ENCODE results near the gene SEMA5B. TPM values are rescaled to one million over a fixed set of nuclear protein-coding genes. Genes with fewer than 3 reads are reported as not detected.

The SEMA5B gene
- total and polyA plus RNA-seq, 2 donors (not counting 1 experiment from before 2014, with no cell fraction given) = not detected

DNA sequence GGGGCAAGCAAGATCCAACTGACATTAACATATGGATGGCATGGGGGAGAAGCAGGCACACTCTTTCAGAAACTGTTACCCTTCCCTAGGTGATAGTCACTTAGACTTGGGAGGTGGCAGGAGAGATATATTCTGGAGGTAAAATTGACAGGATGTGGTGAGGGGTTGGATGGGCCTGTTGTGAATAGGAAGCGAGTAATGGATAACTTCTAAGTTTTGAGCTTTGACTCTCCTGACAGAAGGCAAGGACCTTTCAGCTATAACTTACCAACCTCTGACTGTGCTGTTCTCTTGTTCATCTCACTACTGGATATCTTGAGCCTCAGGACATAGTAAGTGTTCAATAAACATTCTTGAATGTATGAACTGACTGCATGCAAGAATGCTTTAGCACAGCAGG is 37.4 kb upstream of the SEMA5B start:
- Histone ChIP-seq H3K4me2 (replicated peaks; ENCODE audit: low read depth, low read length, poor library complexity, severe bottlenecking) (no peak overlapping the region), H2AFZ (ENCODE audit: insufficient read depth, low read depth, low read length, poor library complexity, severe bottlenecking) (no peak overlapping the region), H3K4me1 (ENCODE audit: control insufficient read depth in 2 of 2, insufficient read depth in 2 of 2, low read length in 2 of 2) (peaks cover 9 to 10% of the 10 kb centered on the region in 2 donors), H4K20me1 (ENCODE audit: control insufficient read depth, insufficient read depth, low read length, poor library complexity, severe bottlenecking) (no peaks in the 10 kb centered on the region), H3K4me3 (ENCODE audit: control extremely low read depth in 1 of 5, extremely low read depth in 1 of 5, insufficient read depth in 1 of 5, low read depth in 2 of 5, low read length in 4 of 5) (no peak overlapping the region), H3K79me2 (ENCODE audit: control insufficient read depth, insufficient read depth, low read length) (peaks cover 18% of the 10 kb centered on the region), H3K9ac (ENCODE audit: low read length) (no peak overlapping the region), H3K27me3 (replicated peaks in 1 of 4; ENCODE audit: control extremely low read depth in 1 of 4, control insufficient read depth in 3 of 4, insufficient read depth in 4 of 4, low read length in 3 of 4) (no peaks in the 10 kb centered on the region), H3K9me3 (ENCODE audit: control extremely low read depth in 1 of 3, control insufficient read depth in 2 of 3, insufficient read depth in 1 of 3, low read length in 2 of 3) (no peaks in the 10 kb centered on the region), H3K27ac (ENCODE audit: low read length in 2 of 2) (no peak overlapping the region), H3K36me3 (replicated peaks in 1 of 2; ENCODE audit: control extremely low read depth in 1 of 2, control insufficient read depth in 1 of 2, extremely low read depth in 1 of 2, insufficient read depth in 2 of 2, low read length in 1 of 2) (no peaks in the 10 kb centered on the region)
- Mint-ChIP-seq H3K27me3 (no peaks in the 10 kb centered on the region), H3K4me1 (peaks cover 13% of the 10 kb centered on the region), H3K9me3 (ENCODE audit: insufficient read depth) (no peaks in the 10 kb centered on the region), H3K4me3 (no peak overlapping the region), H3K27ac (no peak overlapping the region)
- intact Hi-C loops (cut with micrococcal nuclease) = no loop called here
- WGBS (ENCODE audit: insufficient coverage) = no CpG with 5 or more reads among the region's 1 CpG
- no peak for DNase-seq
- ChIA-PET POLR2A (no interaction called here), CTCF (no interaction called here)
- ATAC-seq (ENCODE audit: low read depth) = no peak
- TF ChIP-seq EZH2 (IDR thresholded peaks at IDR 0.05; ENCODE audit: borderline replicate concordance, insufficient read depth, low read depth, low read length, poor library complexity, severe bottlenecking) = no peak
- TF ChIP-seq, protein P1, sequence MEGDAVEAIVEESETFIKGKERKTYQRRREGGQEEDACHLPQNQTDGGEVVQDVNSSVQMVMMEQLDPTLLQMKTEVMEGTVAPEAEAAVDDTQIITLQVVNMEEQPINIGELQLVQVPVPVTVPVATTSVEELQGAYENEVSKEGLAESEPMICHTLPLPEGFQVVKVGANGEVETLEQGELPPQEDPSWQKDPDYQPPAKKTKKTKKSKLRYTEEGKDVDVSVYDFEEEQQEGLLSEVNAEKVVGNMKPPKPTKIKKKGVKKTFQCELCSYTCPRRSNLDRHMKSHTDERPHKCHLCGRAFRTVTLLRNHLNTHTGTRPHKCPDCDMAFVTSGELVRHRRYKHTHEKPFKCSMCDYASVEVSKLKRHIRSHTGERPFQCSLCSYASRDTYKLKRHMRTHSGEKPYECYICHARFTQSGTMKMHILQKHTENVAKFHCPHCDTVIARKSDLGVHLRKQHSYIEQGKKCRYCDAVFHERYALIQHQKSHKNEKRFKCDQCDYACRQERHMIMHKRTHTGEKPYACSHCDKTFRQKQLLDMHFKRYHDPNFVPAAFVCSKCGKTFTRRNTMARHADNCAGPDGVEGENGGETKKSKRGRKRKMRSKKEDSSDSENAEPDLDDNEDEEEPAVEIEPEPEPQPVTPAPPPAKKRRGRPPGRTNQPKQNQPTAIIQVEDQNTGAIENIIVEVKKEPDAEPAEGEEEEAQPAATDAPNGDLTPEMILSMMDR (IDR thresholded peaks at IDR 0.05) = no peak

DNA sequence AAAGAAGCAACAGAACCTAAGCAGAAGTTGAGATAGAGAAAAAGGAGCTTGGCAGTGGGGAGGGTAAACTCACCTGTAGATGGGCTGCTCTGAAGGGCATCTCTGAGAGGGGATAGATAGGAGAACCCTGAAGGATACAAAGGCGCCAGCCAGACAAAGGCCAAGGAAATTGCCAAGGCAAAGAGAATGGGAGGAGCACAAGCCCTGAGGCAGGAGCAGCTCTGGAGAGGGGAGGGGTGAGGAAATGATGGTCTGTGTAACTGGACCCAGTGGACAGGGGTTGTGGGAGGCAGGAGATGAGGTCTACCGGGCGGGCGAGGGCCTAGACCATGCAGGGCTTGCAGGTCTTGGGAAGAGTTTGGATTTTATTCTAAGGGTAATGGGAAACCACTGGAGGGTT is 36.9 kb upstream of the SEMA5B start:
- Histone ChIP-seq H3K4me1 (ENCODE audit: control insufficient read depth in 2 of 2, insufficient read depth in 2 of 2, low read length in 2 of 2) (peaks cover 9 to 10% of the 10 kb centered on the region in 2 donors), H2AFZ (ENCODE audit: insufficient read depth, low read depth, low read length, poor library complexity, severe bottlenecking) (no peak overlapping the region), H3K9ac (ENCODE audit: low read length) (no peak overlapping the region), H3K36me3 (replicated peaks in 1 of 2; ENCODE audit: control extremely low read depth in 1 of 2, control insufficient read depth in 1 of 2, extremely low read depth in 1 of 2, insufficient read depth in 2 of 2, low read length in 1 of 2) (no peaks in the 10 kb centered on the region), H3K27me3 (replicated peaks in 1 of 4; ENCODE audit: control extremely low read depth in 1 of 4, control insufficient read depth in 3 of 4, insufficient read depth in 4 of 4, low read length in 3 of 4) (no peaks in the 10 kb centered on the region), H3K4me2 (replicated peaks; ENCODE audit: low read depth, low read length, poor library complexity, severe bottlenecking) (no peak overlapping the region), H3K27ac (ENCODE audit: low read length in 2 of 2) (no peak overlapping the region), H3K9me3 (ENCODE audit: control extremely low read depth in 1 of 3, control insufficient read depth in 2 of 3, insufficient read depth in 1 of 3, low read length in 2 of 3) (no peaks in the 10 kb centered on the region), H3K79me2 (ENCODE audit: control insufficient read depth, insufficient read depth, low read length) (peaks cover 14% of the 10 kb centered on the region), H3K4me3 (ENCODE audit: control extremely low read depth in 1 of 5, extremely low read depth in 1 of 5, insufficient read depth in 1 of 5, low read depth in 2 of 5, low read length in 4 of 5) (no peak overlapping the region), H4K20me1 (ENCODE audit: control insufficient read depth, insufficient read depth, low read length, poor library complexity, severe bottlenecking) (no peaks in the 10 kb centered on the region)
- WGBS (ENCODE audit: insufficient coverage) = 88% methylated on average over 4 of the region's 4 CpGs
- TF ChIP-seq, protein P1 (IDR thresholded peaks at IDR 0.05) = no peak
- intact Hi-C loops (cut with micrococcal nuclease) = no loop called here
- Mint-ChIP-seq H3K4me3 (no peak overlapping the region), H3K9me3 (ENCODE audit: insufficient read depth) (no peaks in the 10 kb centered on the region), H3K27me3 (no peaks in the 10 kb centered on the region), H3K27ac (no peak overlapping the region), H3K4me1 (peaks cover 13% of the 10 kb centered on the region)
- DNase-seq (no peak), ATAC-seq (ENCODE audit: low read depth) (no peak)
- ChIA-PET CTCF (no interaction called here), POLR2A (no interaction called here)
